H4 (cell line): Measurements from ENCODE around the gene FBXL19. TPM values are rescaled to one million over a fixed set of nuclear protein-coding genes. Genes with fewer than 3 reads are reported as not detected.

Experiments
- DNase-seq: peaks from one replicate; pipeline ENCODE4 v3.0.0-alpha.2; 2015; ENCODE audit warnings: low spot score
- total RNA-seq: library from RNA; depleted of rRNA; stranded (reverse); fragments of >200 nt; shearing (Covaris generic); gene quantifications from 2 replicates; pipeline ENCODE4 v1.2.3, GENCODE V29; 2014

FBXL19 gene
- total RNA-seq, 1 experiment from 2014 or later = 5.0 TPM

DNA sequence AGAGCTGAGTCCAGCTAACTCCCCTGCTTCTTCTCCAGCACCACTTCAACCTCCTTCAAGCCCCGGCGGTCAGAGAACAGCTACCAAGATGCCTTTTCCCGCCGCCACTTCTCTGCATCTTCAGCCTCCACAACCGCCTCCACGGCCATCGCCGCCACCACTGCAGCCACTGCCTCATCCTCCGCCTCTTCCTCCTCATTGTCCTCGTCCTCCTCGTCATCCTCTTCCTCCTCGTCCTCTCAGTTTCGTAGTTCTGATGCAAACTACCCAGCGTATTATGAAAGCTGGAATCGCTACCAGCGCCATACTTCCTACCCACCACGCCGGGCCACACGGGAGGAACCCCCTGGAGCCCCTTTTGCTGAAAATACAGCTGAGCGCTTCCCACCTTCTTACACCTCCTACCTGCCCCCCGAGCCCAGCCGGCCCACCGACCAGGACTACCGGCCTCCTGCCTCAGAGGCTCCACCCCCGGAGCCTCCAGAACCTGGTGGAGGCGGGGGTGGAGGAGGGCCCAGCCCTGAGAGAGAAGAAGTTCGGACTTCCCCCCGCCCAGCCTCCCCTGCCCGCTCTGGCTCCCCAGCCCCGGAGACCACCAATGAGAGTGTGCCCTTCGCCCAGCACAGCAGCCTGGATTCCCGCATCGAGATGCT is 41.3 kb downstream of the FBXL19 start:
- DNase-seq = no peak

GRCh38 chr16:30965436-30965835 is 42.1 kb downstream of the FBXL19 start:
- no peak for DNase-seq

DNA sequence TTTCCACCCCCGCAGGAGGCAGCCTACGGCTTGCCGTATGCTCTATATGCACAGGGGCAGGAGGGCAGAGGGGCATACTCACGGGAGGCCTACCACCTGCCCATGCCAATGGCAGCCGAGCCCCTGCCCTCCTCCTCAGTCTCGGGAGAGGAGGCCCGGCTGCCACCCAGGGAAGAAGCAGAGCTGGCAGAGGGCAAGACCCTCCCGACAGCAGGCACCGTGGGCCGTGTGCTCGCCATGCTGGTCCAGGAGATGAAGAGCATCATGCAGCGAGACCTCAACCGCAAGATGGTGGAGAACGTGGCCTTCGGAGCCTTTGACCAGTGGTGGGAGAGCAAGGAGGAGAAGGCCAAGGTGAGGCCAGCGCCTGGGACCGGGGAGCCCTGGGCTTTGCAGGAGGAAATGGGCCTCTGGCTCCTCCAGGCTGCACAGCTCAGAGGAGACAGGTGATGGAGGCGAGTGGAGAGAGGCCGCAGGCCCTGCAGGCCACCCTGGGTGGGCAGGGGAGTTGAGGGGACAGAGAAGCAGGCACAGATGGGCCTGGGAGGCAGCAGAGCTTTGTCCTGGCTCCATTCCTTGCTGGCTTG is 42.8 kb downstream of the FBXL19 start:
- DNase-seq = no peak

DNA sequence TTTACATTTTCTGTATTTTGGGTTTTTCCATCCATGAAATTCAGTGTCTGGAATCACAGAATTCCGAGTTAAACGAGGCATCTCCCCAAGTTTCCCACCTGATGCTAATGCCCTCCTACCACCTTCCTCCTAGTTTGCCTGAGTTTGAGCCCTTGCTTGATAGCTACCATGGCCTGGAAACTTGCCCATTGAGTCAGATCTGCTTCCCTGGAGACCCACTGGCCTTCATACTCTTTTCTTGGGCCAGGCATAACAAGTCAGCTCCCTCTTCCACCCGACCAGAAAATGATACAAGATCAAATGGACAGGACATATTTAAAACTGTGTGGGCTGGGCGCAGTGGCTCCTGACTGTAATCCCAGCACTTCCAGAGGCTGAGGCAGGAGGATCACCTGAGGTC is 44.4 kb downstream of the FBXL19 start:
- no peak for DNase-seq

DNA sequence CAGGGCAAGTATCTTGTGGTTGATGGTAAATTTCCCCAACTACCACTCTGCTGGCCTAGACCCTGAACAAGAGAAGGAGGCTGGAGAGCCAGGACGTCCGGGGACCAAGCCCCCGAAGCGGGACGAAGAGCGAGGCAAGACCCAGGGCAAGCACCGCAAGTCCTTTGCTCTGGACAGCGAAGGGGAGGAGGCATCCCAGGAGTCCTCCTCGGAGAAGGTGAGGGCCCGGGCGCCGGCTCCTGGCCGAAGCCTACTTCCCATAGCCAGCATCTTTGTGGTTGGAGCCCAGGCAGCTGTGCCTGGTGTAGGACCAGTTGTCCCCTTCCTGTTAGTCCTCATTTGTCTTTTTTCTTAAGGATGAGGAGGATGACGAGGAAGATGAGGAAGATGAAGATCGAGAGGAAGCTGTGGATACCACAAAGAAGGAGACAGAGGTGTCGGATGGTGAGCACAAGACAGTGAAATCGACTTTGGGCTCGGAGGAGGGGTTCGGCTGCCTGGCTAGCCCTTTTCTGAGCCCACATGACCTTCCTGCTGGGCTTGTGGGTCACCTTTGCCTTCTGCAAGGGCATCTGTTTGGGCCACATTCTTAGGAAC is 46.0 kb downstream of the FBXL19 start:
- no peak for DNase-seq

GRCh38 chr16:30971298-30971697 is 47.9 kb downstream of the FBXL19 start:
- DNase-seq = no peak

DNA sequence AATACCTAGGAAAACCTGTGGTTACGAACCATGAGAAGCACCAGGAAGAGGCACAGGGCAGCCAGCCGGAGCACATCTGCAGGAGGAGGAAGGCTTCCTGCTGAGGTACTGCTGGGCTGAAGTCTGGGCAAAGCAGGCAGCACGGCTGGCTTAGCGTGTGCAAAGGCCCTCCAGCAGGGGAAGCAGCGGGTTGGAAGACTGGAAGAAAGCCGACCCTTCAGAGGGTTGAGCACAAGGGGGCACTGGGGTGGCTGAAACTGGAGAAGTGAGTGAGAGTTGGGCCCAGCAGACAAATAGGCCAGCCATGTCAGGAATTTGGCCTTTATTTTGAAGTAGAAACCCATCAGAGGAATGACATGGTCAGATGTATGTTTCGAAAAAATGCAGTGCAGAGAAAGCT is 49.5 kb downstream of the FBXL19 start:
- DNase-seq = no peak

- DNase-seq = no peak
Measured at GRCh38 chr16:30974348-30974747, 51.0 kb downstream of the FBXL19 start.

DNA sequence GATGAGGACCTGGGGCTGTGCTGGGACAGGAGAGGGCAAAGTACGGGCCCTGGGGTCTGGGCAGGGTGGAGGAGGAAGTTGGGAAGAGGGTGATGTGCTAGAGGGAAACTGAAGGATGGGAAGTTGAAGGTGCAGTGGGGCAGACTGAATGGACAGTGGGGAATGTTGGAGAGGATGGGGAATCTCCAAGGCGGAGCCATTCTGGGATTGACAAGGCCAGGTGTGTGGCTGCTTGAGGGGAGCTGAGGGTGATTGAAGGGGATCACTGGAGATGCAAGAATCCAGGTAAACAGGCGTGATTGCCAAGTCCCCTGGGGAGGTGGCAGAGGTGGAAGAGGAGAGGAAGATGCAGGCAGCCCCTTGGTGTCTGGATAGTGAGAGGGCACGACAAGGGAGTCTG is 53.1 kb downstream of the FBXL19 start:
- DNase-seq = no peak

- DNase-seq = no peak
Measured at GRCh38 chr16:30977502-30977901, 54.1 kb downstream of the FBXL19 start.

- no peak for DNase-seq
Measured at GRCh38 chr16:30979170-30980022, 56.0 kb downstream of the FBXL19 start.

DNA sequence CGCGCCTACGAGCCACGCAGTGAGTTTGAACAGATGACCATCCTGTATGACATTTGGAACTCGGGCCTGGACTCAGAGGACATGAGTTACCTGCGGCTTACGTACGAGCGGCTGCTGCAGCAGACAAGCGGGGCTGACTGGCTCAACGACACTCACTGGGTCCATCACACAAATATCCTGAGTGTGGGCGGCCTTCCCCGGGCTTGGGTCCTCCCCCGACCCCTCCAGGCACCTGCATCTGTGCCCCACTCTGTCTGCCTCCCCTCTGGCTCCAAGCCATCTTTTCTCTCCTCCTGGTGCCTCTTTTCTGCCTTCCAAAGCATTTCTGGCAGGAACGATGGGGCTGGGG is 56.6 kb downstream of the FBXL19 start:
- DNase-seq = no peak

- no peak for DNase-seq
Measured at GRCh38 chr16:30980434-30980833, 57.1 kb downstream of the FBXL19 start.

GRCh38 chr16:30980959-30981358 is 57.6 kb downstream of the FBXL19 start:
- DNase-seq = no peak

DNA sequence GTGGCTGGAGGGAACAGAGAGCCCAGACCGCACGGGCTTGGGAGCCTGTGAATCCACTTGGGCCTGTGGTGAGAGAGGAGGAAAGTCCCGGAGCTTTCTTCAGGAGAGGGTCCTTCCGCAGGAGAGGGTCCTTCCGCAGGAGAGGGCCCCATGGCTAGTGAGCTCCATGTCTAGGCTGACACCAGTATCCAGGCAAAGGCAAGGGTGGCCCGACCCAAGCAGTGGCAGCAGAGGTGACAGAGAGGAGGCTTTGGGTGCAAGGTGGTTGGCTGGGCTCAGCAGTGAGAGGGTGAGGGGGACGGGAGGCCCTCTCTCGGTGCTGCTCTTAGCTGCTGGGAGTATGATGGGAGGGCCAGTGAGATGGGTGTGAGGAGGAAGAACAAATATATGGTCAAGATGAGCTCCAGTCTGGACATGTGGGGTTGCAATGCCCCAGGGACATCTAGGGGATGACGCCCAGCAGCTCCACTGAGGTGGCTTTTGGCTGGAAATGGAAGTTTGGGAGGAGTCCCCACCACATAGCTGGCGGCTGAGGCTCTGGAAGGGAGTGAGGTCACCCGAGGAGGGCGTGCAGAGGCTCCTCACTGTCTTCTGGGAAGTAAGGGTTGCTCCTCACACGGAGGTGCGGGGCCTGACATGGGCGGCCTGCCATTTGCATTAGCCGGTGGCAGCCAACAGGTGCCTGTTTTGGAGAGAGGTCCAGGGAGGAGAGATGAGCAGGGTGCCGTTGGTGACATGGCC is 59.3 kb downstream of the FBXL19 start:
- DNase-seq = no peak

DNA sequence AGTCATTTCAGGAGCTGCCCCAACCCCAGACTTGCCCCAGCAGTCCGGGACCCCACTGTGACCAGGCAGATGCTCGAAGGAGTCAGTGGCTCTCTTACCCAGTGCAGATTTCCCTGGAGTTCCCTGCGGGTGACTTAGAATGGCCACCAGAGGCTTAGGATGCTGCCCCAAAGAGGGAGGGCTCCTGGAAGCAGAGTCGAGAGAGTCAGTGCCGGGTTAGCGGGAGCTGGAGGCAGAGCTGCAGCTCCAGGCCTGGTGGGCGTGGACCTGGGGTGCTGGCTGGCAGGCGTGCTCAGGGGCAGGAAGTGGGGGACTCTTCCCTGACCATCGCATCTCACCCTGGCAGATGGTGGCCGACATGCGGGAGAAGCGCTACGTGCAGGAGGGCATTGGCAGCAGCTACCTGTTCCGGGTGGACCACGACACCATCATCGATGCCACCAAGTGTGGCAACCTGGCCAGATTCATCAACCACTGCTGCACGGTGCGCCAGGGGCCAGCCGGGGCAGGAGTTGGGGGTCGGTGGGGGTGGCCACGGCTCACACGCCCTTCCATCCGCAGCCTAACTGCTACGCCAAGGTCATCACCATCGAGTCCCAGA is 60.0 kb downstream of the FBXL19 start:
- DNase-seq = no peak

GRCh38 chr16:30983898-30984610 is 60.7 kb downstream of the FBXL19 start:
- no peak for DNase-seq

- peak; percentile 51 for DNase-seq
Measured at GRCh38 chr16:30984669-30985400, 61.5 kb downstream of the FBXL19 start, which contains the start of gene HSD3B7. Gene HSD3B7, plus strand, starts transcription at chr16:30985207. Its CDS starts 452 bp downstream, at chr16:30985659.

GRCh38 chr16:30985401-30986128 is 62.2 kb downstream of the FBXL19 start:
- DNase-seq = no peak
